ENCODE results near the gene ITPR1. TPM values are rescaled to one million over a fixed set of nuclear protein-coding genes. Genes with fewer than 3 reads are reported as not detected.

ITPR1 gene
- polyA plus RNA-seq, 1 donor from 2014 or later = 38.3 TPM

GRCh38 chr3:4509983-4510755, 17.0 kb downstream of the ITPR1 start:
- Mint-ChIP-seq H3K27me3 (no peaks in the 10 kb centered on the region), H3K36me3 (peaks cover 4% of the 10 kb centered on the region), H3K4me3 (peak overlapping the region in 1 of 4 donors; percentile 43), H3K27ac (peak overlapping the region; percentile 8 to 93 (median 67)), H3K9me3 (no peaks in the 10 kb centered on the region), H3K4me1 (peaks cover 58 to 81% (median 62%) of the 10 kb centered on the region in 3 donors)

GRCh38 chr3:4511491-4512262, 18.5 kb downstream of the ITPR1 start:
- Mint-ChIP-seq H3K27me3 (no peaks in the 10 kb centered on the region), H3K36me3 (no peaks in the 10 kb centered on the region), H3K9me3 (no peaks in the 10 kb centered on the region), H3K27ac (peak overlapping the region in 1 of 3 donors; percentile 31), H3K4me1 (peaks cover 54 to 76% (median 64%) of the 10 kb centered on the region in 3 donors), H3K4me3 (no peak overlapping the region)

DNA sequence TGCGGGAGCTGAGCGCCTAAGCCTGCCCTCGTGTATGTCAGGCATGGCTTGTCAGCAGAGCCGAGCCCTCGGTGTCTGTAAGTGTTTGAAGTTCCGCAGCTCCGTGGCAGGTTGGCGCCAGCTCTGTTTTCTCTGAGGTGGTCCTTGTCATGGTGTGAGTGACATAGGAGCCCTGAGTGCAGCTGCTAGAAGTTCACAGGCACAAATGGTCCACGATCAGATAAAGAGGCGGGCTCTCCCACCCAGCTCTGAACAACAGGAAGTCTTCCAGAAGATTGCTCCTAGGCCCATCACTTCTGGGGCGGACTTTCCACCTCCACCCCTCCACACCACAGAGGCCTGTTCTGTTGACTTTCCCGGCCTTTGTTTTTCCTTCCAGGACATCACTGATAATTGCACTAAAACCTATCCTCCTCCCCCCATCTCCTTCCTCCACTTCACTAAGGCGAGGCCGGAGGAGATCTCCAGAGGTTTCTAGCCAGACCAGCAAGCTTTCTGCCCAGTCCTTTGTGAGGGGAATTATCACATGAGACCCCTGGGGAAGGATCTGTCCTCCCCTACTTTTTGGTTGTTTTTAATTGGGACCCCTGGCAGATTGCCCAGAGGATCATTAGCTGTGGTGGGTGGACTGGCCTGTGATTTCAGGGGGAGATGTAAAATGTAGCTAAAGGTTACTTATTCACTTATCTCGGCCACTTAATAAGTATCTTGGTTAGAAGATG, 19.9 kb downstream of the ITPR1 start:
- H3K4me3 Mint-ChIP-seq = peak overlapping the region in 1 of 4 donors; percentile 15
- no peaks in the 10 kb centered on the region for H3K9me3 Mint-ChIP-seq
- H3K27ac Mint-ChIP-seq = peak overlapping the region in 2 of 3 donors; percentile 42 to 68
- peaks cover 51 to 74% (median 66%) of the 10 kb centered on the region in 3 donors for H3K4me1 Mint-ChIP-seq
- H3K36me3 Mint-ChIP-seq = peaks cover under 1% of the 10 kb centered on the region
- no peaks in the 10 kb centered on the region for H3K27me3 Mint-ChIP-seq

DNA sequence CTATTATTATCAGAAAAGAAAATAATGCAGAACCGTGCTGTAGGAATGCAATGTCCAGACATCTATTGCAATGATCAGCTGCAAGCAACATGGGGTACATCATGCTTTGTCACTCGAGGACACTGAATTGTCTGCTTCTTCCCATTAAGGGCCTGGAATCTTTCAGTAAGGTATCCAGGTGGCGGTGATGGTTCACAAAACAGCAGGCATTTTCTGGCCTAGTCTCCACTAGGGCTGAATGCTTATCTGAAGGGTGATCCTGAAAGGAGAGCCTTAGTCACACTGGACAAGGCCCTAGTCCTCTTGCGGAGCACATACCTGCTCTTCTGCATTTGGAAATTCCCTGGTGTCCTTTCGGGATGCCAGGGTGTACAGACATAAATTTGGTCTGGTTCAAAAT, 21.2 kb downstream of the ITPR1 start:
- H3K36me3 Mint-ChIP-seq = peaks cover 3% of the 10 kb centered on the region
- peaks cover 52 to 67% (median 65%) of the 10 kb centered on the region in 3 donors for H3K4me1 Mint-ChIP-seq
- H3K4me3 Mint-ChIP-seq = no peak overlapping the region
- H3K27ac Mint-ChIP-seq = no peak overlapping the region
- H3K9me3 Mint-ChIP-seq = no peaks in the 10 kb centered on the region
- H3K27me3 Mint-ChIP-seq = no peaks in the 10 kb centered on the region

- H3K27me3 Mint-ChIP-seq = no peaks in the 10 kb centered on the region
- H3K9me3 Mint-ChIP-seq = no peaks in the 10 kb centered on the region
- peaks cover 55 to 67% (median 66%) of the 10 kb centered on the region in 3 donors for H3K4me1 Mint-ChIP-seq
- H3K4me3 Mint-ChIP-seq = no peak overlapping the region
- peak overlapping the region in 2 of 3 donors; percentile 61 to 72 for H3K27ac Mint-ChIP-seq
- peaks cover 3% of the 10 kb centered on the region for H3K36me3 Mint-ChIP-seq
Measured at GRCh38 chr3:4514916-4515315, 21.8 kb downstream of the ITPR1 start.

DNA sequence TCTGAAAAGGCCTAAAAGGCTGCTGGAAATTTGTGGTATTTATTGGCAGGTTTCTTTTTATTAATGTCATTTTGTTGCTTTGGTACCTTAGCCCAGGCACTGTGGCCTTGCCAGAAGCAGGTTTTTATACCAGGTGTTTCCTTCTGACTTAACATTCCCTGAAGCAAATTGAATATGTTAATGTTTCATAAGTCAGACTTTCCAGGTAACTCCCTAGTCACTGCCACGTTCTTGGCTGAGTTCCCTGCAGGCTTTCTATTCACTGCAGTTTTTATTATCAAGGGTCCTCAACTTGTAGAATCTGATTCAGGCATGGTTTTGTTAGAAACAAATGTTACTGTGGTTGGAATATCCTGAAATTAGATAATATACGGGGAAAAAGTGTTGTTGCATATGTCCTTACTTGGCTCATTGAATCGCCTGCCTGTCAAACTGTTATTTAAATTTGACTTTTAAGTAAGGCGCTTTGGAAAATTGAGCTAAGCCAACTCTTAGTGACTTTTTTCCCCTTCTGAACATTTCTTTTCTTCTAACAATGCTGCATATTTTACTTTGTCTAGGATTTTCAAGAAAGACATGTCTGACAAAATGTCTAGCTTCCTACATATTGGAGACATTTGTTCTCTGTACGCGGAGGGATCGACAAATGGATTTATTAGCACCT, 22.9 kb downstream of the ITPR1 start:
- no peaks in the 10 kb centered on the region for H3K27me3 Mint-ChIP-seq
- H3K27ac Mint-ChIP-seq = peak overlapping the region in 2 of 3 donors; percentile 54
- peaks cover 45 to 57% (median 56%) of the 10 kb centered on the region in 3 donors for H3K4me1 Mint-ChIP-seq
- no peaks in the 10 kb centered on the region for H3K9me3 Mint-ChIP-seq
- H3K36me3 Mint-ChIP-seq = peaks cover 4% of the 10 kb centered on the region
- H3K4me3 Mint-ChIP-seq = peak overlapping the region in 1 of 4 donors; percentile 51

- Mint-ChIP-seq H3K27ac (peak overlapping the region in 1 of 3 donors; percentile 41), H3K4me3 (peak overlapping the region in 1 of 4 donors; percentile 83), H3K36me3 (peaks cover 4% of the 10 kb centered on the region), H3K27me3 (no peaks in the 10 kb centered on the region), H3K4me1 (peaks cover 41 to 52% (median 50%) of the 10 kb centered on the region in 3 donors), H3K9me3 (no peaks in the 10 kb centered on the region)
Measured at GRCh38 chr3:4517093-4517492, 23.9 kb downstream of the ITPR1 start.

- Mint-ChIP-seq H3K36me3 (peaks cover 4% of the 10 kb centered on the region), H3K27ac (peak overlapping the region in 1 of 3 donors; percentile 49), H3K27me3 (no peaks in the 10 kb centered on the region), H3K4me1 (peaks cover 41 to 52% (median 48%) of the 10 kb centered on the region in 3 donors), H3K9me3 (no peaks in the 10 kb centered on the region), H3K4me3 (peak overlapping the region in 3 of 4 donors; percentile 5 to 83 (median 69))
Measured at GRCh38 chr3:4517643-4518311, 24.6 kb downstream of the ITPR1 start.

- H3K27ac Mint-ChIP-seq = peak overlapping the region in 2 of 3 donors; percentile 66 to 80
- peaks cover 38 to 59% (median 52%) of the 10 kb centered on the region in 3 donors for H3K4me1 Mint-ChIP-seq
- H3K4me3 Mint-ChIP-seq = peak overlapping the region in 1 of 4 donors; percentile 57
- no peaks in the 10 kb centered on the region for H3K27me3 Mint-ChIP-seq
- H3K9me3 Mint-ChIP-seq = no peaks in the 10 kb centered on the region
- peaks cover 11% of the 10 kb centered on the region for H3K36me3 Mint-ChIP-seq
Measured at GRCh38 chr3:4520033-4520816, 27.1 kb downstream of the ITPR1 start.

- H3K4me1 Mint-ChIP-seq = peaks cover 34 to 56% (median 47%) of the 10 kb centered on the region in 3 donors
- peak overlapping the region in 1 of 3 donors; percentile 73 for H3K27ac Mint-ChIP-seq
- peaks cover 18% of the 10 kb centered on the region for H3K36me3 Mint-ChIP-seq
- no peaks in the 10 kb centered on the region for H3K9me3 Mint-ChIP-seq
- no peaks in the 10 kb centered on the region for H3K27me3 Mint-ChIP-seq
- no peak overlapping the region for H3K4me3 Mint-ChIP-seq
Measured at GRCh38 chr3:4522947-4523346, 29.8 kb downstream of the ITPR1 start.

- Mint-ChIP-seq H3K4me1 (peaks cover 28 to 58% (median 40%) of the 10 kb centered on the region in 3 donors), H3K9me3 (no peaks in the 10 kb centered on the region), H3K4me3 (peak overlapping the region in 2 of 4 donors; percentile 18 to 72), H3K36me3 (peaks cover 14% of the 10 kb centered on the region), H3K27me3 (no peaks in the 10 kb centered on the region), H3K27ac (no peak overlapping the region)
Measured at GRCh38 chr3:4523710-4524698, 30.9 kb downstream of the ITPR1 start.

- Mint-ChIP-seq H3K36me3 (peaks cover 13% of the 10 kb centered on the region), H3K4me3 (peak overlapping the region in 2 of 4 donors; percentile 49 to 78), H3K4me1 (peaks cover 29 to 67% (median 46%) of the 10 kb centered on the region in 3 donors), H3K9me3 (no peaks in the 10 kb centered on the region), H3K27ac (peak overlapping the region in 1 of 3 donors; percentile 88), H3K27me3 (no peaks in the 10 kb centered on the region)
Measured at GRCh38 chr3:4525560-4526223, 32.5 kb downstream of the ITPR1 start.
